ENCODE measurements around the gene GREB1.

GREB1 gene

GRCh38 chr2:11509657-11510360 is 24.0 kb upstream of the GREB1 start:
- TF ChIP-seq CTCF (conservative IDR thresholded peaks at IDR 0.05; ENCODE audit: low read length) = no peak
- no peak for DNase-seq (ENCODE audit: low read depth)
- H3K4me3 ChIP-seq (ENCODE audit: low read length) = no peak overlapping the region

- no peak for DNase-seq (ENCODE audit: low read depth)
- H3K4me3 ChIP-seq (ENCODE audit: low read length) = no peak overlapping the region
- TF ChIP-seq CTCF (conservative IDR thresholded peaks at IDR 0.05; ENCODE audit: low read length) = no peak
Observed at GRCh38 chr2:11512431-11512830, 21.4 kb upstream of the GREB1 start.

DNA sequence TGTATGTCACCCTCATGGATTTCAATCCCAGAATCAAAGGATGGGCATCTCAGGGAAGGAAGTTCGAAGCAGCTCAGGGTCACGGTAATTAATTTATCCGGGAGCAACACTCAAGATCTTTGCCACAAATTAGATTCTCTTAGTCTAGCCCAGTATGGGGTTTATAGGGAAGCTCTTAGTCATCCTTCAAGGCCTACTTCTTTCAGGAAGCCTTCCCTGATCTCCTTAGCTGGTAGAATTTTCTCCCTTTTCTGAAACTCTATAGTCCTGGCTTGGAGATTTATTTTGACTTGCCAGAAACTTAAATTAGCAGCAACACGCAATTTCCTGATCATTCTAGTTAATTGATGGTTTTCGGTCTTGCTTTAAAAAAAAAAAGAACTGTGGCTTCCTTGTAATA is 20.5 kb upstream of the GREB1 start:
- DNase-seq (ENCODE audit: low read depth) = no peak
- no peak overlapping the region for H3K4me3 ChIP-seq (ENCODE audit: low read length)
- no peak for TF ChIP-seq CTCF (conservative IDR thresholded peaks at IDR 0.05; ENCODE audit: low read length)

DNA sequence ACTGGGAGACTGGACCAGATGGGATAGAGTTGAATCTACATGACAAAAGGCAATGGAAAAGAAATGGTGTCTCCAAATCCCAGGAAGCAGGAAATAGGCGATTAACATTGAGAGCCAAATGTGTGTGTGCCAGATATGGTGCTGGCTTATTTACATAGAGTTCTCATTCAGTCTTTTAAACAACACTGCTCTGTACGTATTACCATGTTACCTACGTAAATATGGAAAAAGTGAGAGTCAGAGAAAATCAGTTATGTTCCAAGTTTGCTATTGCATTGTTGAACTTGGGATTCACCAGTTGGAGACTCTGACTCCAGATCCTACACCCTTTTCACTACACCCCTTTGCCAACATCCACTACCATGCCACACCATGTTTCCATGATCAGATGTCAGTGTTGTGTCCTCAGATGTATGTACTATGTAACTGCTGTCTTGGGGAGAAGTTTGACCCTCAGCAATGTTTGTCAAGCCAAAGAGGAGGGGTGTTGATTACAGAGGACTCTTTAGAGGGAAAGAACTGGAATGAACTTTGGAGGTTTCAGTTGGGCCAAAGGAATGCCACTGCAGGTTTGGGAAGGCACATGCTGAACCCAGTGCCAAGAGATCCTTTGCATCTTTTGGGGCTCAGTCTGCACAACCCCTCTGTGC is 19.6 kb upstream of the GREB1 start:
- no peak for TF ChIP-seq CTCF (conservative IDR thresholded peaks at IDR 0.05; ENCODE audit: low read length)
- DNase-seq (ENCODE audit: low read depth) = no peak
- H3K4me3 ChIP-seq (ENCODE audit: low read length) = no peak overlapping the region

DNA sequence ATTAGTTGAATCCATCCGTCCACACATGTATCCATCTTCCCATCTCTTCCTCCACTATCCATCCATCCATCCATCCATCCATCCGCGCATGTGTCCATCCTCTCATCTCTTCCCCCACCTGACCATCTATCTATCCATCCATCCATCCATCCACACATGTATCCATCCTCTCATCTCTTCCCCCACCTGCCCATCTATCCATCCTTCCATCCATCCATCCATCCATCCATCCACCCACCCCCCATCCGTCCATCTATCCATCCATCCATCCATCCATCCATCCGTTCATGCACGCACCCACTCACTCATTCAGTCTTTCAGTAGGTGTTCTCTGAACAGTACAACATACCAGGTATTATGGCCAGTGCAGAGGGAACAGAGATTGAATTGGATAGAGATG is 18.9 kb upstream of the GREB1 start:
- no peak for TF ChIP-seq CTCF (conservative IDR thresholded peaks at IDR 0.05; ENCODE audit: low read length)
- no peak for DNase-seq (ENCODE audit: low read depth)
- H3K4me3 ChIP-seq (ENCODE audit: low read length) = no peak overlapping the region

- no peak overlapping the region for H3K4me3 ChIP-seq (ENCODE audit: low read length)
- TF ChIP-seq CTCF (conservative IDR thresholded peaks at IDR 0.05; ENCODE audit: low read length) = no peak
- no peak for DNase-seq (ENCODE audit: low read depth)
Observed at GRCh38 chr2:11515490-11515981, 18.3 kb upstream of the GREB1 start.

All from AG10803 (cell line).